ENCODE data around the gene SNTA1. TPM values are rescaled to one million over a fixed set of nuclear protein-coding genes. Genes with fewer than 3 reads are reported as not detected.

SNTA1 gene
- polyA plus RNA-seq, 3 donors, result 0.56 to 0.93 (median 0.63) TPM

DNA sequence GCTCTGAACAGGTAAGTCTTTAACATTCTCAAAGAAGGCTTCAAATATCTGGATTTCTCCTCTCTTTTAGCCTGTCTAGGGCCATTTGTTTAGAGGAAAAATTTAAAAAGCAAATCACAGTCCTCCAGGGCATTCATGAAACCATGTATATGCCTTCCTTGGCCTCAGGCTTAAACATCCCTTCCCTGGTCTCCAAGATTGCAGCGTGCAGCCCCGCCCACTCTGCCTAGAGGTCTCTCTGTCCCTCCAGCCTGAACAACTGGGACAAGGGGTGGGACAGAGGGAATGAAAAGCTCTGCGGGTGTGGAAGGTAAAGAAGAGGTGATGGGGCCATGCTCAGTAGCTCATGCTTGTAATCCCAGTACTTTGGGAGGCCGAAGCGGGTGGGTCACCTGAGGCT, 36.5 kb upstream of the SNTA1 start:
- Mint-ChIP-seq H3K9me3 (peaks cover 0 to 3% (median 0%) of the 10 kb centered on the region in 7 donors), H3K4me3 (no peak overlapping the region), H3K27me3 (ENCODE audit: low read depth in 3 of 3) (peaks cover 0 to 6% (median 0%) of the 10 kb centered on the region in 3 donors), H3K36me3 (no peaks in the 10 kb centered on the region), H3K27ac (no peak overlapping the region), H3K4me1 (peaks cover 12% of the 10 kb centered on the region)
- no peak overlapping the region for H2AFZ ChIP-seq (ENCODE audit: insufficient read depth, low read depth, low read length, poor library complexity, severe bottlenecking)
- H3K27ac ChIP-seq (ENCODE audit: low read depth in 1 of 2, low read length in 2 of 2), result no peak overlapping the region
- no peak for DNase-seq
- WGBS (ENCODE audit: insufficient coverage), result no CpG with 5 or more reads among the region's 5 CpGs
- peaks cover 10 to 12% of the 10 kb centered on the region in 2 donors for H3K4me1 ChIP-seq (ENCODE audit: control insufficient read depth in 1 of 2, insufficient read depth in 2 of 2, low read length in 2 of 2)
- TF ChIP-seq, protein P1, sequence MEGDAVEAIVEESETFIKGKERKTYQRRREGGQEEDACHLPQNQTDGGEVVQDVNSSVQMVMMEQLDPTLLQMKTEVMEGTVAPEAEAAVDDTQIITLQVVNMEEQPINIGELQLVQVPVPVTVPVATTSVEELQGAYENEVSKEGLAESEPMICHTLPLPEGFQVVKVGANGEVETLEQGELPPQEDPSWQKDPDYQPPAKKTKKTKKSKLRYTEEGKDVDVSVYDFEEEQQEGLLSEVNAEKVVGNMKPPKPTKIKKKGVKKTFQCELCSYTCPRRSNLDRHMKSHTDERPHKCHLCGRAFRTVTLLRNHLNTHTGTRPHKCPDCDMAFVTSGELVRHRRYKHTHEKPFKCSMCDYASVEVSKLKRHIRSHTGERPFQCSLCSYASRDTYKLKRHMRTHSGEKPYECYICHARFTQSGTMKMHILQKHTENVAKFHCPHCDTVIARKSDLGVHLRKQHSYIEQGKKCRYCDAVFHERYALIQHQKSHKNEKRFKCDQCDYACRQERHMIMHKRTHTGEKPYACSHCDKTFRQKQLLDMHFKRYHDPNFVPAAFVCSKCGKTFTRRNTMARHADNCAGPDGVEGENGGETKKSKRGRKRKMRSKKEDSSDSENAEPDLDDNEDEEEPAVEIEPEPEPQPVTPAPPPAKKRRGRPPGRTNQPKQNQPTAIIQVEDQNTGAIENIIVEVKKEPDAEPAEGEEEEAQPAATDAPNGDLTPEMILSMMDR (IDR thresholded peaks at IDR 0.05), result no peak
- no peak overlapping the region for H3K4me2 ChIP-seq (replicated peaks; ENCODE audit: extremely low read depth, low read length, poor library complexity, severe bottlenecking)
- H3K9ac ChIP-seq (ENCODE audit: insufficient read depth, low read length, poor library complexity, severe bottlenecking), result no peak overlapping the region
- no peaks in the 10 kb centered on the region for H4K20me1 ChIP-seq (ENCODE audit: insufficient read depth, low read length)
- no peaks in the 10 kb centered on the region for H3K36me3 ChIP-seq (replicated peaks in 1 of 2; ENCODE audit: control insufficient read depth in 1 of 2, insufficient read depth in 2 of 2, low read length in 2 of 2)
- H3K4me3 ChIP-seq (replicated peaks in 1 of 3; ENCODE audit: low read depth in 2 of 3, low read length in 3 of 3), result no peak overlapping the region
- no peaks in the 10 kb centered on the region for H3K27me3 ChIP-seq (ENCODE audit: control insufficient read depth in 2 of 2, insufficient read depth in 2 of 2, low read length in 2 of 2)
- no peaks in the 10 kb centered on the region for H3K79me2 ChIP-seq (ENCODE audit: insufficient read depth, low read length)
- H3K9me3 ChIP-seq (replicated peaks in 1 of 2; ENCODE audit: control insufficient read depth in 1 of 2, insufficient read depth in 1 of 2, low read length in 2 of 2), result no peaks in the 10 kb centered on the region
- intact Hi-C loops (cut with micrococcal nuclease), result loop anchor here (10.0 kb wide), 1 partner anchor 185 kb away; the partner anchor contains the start of genes ACTL10 (in 2 of the 2) and C20orf144 (in 2 of the 2)

DNA sequence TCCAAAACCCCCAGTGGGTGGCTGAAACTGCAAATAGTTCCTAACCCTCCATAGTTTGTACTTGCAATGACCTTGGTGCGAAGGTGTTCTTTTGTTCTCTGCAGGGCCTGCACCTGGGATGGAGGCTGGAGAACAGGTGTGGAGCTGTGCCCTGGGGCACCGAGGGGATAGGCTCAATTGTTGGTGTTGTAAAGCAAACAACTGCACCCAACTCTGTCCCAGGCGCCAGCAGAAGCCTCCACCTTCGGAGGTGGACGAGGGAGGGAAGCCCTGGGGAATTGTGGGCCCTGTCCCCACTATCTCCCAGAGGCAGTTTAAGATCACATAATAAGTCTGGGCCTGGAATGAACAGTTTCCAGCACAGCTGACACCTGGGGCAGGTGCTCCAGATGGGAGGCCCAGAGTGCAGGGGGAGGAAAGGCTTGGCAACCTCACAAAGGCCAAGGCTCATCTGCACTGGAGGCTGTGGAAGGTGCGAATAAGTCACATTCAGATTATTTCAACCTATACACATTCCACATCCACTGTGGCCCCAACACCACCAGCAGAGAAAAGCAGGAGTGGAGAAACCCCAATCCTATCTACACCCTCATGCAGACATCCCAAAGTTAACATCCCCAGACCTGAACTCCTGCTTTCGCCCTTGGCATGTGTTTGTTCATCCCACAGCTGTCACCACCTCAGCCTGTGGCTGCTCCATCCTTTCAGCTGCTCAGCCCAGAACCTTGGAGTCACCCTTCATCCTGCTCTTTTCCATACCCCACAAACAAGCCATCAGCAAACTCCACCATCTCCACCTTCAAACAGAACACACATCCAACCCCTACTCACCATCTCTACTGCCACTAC, 34.0 kb upstream of the SNTA1 start:
- no peak for DNase-seq
- intact Hi-C loops (cut with micrococcal nuclease), result no loop called here
- TF ChIP-seq, protein P1 (IDR thresholded peaks at IDR 0.05), result no peak
- H2AFZ ChIP-seq (ENCODE audit: insufficient read depth, low read depth, low read length, poor library complexity, severe bottlenecking), result no peak overlapping the region
- no peaks in the 10 kb centered on the region for H3K27me3 ChIP-seq (ENCODE audit: control insufficient read depth in 2 of 2, insufficient read depth in 2 of 2, low read length in 2 of 2)
- H3K79me2 ChIP-seq (ENCODE audit: insufficient read depth, low read length), result no peaks in the 10 kb centered on the region
- no peaks in the 10 kb centered on the region for H3K9me3 ChIP-seq (replicated peaks in 1 of 2; ENCODE audit: control insufficient read depth in 1 of 2, insufficient read depth in 1 of 2, low read length in 2 of 2)
- WGBS (ENCODE audit: insufficient coverage), result 98% methylated on average over 6 of the region's 7 CpGs
- H3K4me3 Mint-ChIP-seq, result no peak overlapping the region
- H3K9me3 Mint-ChIP-seq, result no peaks in the 10 kb centered on the region
- no peak overlapping the region for H3K4me3 ChIP-seq (replicated peaks in 1 of 3; ENCODE audit: low read depth in 2 of 3, low read length in 3 of 3)
- no peak overlapping the region for H3K9ac ChIP-seq (ENCODE audit: insufficient read depth, low read length, poor library complexity, severe bottlenecking)
- H3K36me3 ChIP-seq (replicated peaks in 1 of 2; ENCODE audit: control insufficient read depth in 1 of 2, insufficient read depth in 2 of 2, low read length in 2 of 2), result no peaks in the 10 kb centered on the region
- H4K20me1 ChIP-seq (ENCODE audit: insufficient read depth, low read length), result no peaks in the 10 kb centered on the region
- no peaks in the 10 kb centered on the region for H3K36me3 Mint-ChIP-seq
- no peak overlapping the region for H3K27ac ChIP-seq (ENCODE audit: low read depth in 1 of 2, low read length in 2 of 2)
- no peak overlapping the region for H3K4me2 ChIP-seq (replicated peaks; ENCODE audit: extremely low read depth, low read length, poor library complexity, severe bottlenecking)
- H3K27ac Mint-ChIP-seq, result peak overlapping the region in 2 of 7 donors; percentile 6 to 54
- H3K4me1 ChIP-seq (ENCODE audit: control insufficient read depth in 1 of 2, insufficient read depth in 2 of 2, low read length in 2 of 2), result peaks cover 10 to 12% of the 10 kb centered on the region in 2 donors
- peaks cover 0 to 10% (median 3%) of the 10 kb centered on the region in 3 donors for H3K27me3 Mint-ChIP-seq (ENCODE audit: low read depth in 3 of 3)
- H3K4me1 Mint-ChIP-seq, result peaks cover 12% of the 10 kb centered on the region

Measured in CD14-positive monocyte (primary cell).